T follicular helper cell (primary cell): ENCODE measurements around the gene MCFD2.

Experiments
- DNase-seq: peaks from one replicate; pipeline ENCODE4 v3.0.0-alpha.2; 2020; ENCODE audit warnings: low read depth

The MCFD2 gene

DNA sequence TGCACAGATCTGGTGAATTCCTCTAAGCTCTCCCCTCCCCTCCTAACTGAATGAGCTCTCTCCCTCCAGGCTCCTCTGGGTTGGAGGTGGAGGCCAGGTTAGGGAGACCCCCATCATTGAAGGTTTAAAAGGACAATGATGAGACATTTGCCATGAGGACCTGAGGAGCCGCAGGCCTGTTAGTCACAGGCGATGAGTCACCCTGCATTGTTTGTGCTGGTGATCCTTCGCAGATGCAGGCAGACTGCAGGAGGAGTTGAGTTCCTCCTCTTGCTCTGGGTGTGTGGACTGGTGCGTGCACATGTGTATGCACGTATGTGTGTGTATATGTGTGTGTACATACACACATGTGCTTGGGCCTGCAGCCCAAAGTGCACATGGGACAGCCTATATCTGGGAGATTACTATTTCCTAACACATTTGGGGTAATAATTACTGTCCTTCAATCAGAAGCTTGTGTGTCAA is 42.0 kb downstream of the MCFD2 start:
- no peak for DNase-seq

DNA sequence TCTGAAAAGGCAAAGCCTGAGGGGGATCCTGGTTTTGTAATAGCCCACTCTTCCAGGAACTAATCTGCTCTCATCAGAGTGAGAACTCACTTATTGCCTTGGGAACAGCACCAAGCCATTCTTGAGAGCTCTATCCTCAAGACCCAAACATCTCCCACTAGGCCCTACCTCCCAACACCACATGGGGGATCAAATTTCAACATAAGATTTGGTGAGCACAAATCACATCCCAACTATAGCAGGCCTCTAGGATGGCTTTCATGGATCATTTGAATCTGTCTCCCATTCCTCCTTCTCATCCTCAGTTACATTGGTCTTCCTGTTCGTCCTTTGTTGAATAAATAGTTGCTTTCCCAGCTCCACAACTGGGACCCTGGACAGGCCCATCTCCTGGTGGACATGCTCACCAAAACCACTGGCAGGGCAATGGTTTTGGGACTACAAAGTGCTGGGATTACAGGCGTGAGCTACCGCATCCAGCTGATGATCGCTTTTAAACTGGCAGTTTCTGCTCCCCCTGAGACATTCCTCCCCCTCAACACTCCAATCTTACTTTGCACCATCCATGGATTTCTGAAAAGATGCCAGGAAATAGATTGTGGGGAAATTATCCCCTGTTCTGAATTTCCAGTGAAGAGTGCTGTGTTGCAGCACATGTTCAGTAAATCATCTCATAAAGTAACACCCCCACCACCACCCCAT is 42.6 kb downstream of the MCFD2 start:
- no peak for DNase-seq

- DNase-seq: no peak
Observed at GRCh38 chr2:46871976-46872381, 43.6 kb downstream of the MCFD2 start.

- DNase-seq: no peak
Observed at GRCh38 chr2:46870051-46870839, 45.4 kb downstream of the MCFD2 start.

DNA sequence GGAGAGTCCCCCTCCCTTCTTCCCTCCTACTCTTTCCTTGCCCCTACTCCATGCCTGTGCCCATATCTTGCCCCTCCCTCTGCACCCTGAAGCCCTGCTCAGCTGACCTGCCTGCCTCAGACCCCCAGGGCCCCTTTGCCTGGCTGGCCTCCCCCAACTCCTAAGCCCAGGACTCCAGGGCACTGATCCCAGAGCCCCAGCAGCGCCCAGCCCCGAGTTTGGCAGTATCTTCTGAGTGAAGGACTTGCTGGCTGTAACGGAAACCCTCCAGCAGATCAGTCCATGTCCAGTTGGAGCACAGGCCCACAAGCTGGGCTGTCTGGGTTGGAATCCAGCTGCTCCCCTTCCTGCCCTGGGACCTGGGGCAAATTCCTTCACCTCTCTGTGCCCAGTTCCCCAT is 46.0 kb downstream of the MCFD2 start:
- DNase-seq: no peak

DNA sequence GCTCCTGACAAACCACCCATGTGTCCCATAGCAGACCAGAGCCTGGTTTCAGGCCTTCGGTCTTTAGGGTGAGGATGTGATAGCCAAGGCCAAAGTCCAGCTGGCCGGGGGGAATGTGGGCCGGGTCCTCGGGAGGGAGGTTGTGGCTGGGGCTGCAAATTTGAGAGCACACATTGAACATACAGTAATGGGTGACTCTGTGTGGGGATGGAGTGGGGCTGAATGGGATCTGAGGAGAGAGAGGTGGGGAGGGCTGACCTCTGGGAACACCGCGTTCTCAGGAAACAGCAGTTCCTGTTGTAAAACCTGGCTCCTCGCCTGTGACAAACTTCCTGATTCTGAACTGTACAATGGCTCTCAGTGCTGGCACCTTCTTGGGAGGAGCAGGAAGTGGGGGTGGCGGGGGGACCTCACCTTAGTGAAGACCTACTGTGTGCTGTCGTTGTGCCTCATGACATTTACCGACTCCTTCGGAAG is 48.8 kb downstream of the MCFD2 start:
- no peak for DNase-seq

DNA sequence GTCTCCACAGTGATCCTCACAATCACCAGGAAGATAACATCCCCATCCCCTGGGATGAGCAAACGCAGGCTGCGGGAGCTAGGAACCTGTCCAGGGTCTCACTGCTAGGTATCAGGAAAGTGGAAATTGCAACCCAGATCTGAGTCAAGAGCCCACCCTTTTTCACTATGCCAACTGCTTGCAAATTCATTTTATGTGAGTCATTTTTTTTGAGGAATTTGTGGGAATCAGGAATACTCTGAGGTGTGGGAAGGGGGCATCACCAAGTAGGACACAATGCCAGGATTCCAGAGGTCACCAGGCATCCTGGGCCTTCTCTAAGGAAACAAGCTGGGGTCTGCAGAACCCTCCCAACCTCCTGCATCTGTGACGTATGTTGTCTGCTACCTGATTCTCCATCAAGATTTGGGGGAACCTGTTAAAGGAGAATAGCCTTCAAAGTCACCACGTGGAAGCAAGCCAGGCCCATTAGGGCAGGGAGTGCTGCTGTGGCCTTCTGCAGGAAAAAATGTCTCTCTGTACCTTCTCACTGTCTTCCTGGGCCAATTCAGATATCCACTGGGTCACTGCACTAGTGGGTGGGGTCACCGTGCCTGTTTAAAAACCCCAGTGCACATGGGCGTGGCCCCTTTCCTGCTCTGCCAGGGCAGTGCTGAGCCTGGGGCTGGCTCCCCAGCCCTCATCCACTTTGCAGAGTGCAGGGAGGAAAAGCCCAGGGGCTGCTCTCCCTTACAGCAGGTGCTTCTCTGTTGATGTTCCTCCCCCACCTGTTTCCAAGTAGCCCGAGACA is 50.2 kb downstream of the MCFD2 start:
- DNase-seq: no peak

DNA sequence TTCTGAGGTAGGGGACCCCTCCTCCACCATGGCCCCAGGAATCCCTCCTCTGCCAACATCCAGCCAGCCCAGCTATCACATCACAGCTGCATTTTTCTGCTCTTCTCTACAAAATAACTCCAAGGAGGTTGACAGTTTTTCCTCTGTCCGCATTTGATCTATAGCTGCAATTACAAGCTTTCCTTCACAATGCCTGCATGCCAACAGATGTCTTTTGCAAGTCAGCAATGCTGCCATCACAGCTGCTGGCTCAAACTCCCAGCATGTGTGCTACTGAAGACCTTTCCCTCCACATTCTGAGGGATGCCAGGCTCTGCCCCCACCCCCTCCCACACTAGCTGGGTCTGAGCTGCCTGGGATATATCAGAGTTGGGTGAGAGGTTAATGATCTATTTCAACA is 51.7 kb downstream of the MCFD2 start:
- no peak for DNase-seq

DNA sequence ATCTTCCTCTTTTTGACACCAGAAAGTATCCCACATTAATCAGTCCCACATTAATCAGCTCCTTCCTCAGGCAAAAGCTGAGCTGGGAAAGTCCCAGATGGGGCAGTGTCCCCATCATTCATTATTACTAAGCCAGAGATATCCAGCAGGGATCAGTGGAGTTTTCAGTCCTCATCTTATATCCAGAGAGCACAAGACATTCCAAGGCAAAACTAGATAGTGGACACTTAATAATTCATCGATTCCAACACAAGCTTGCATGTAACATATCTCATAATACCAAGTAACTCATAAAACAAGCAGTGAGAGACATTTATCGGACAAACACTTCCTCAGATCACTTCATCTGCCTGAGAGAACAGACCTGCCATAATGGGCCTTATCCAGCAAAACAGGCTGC is 53.1 kb downstream of the MCFD2 start:
- no peak for DNase-seq

GRCh38 chr2:46861916-46862315 is 53.7 kb downstream of the MCFD2 start:
- no peak for DNase-seq

- DNase-seq: no peak
Observed at GRCh38 chr2:46859482-46859881, 56.1 kb downstream of the MCFD2 start.

GRCh38 chr2:46858702-46859090 is 56.9 kb downstream of the MCFD2 start:
- DNase-seq: no peak

DNA sequence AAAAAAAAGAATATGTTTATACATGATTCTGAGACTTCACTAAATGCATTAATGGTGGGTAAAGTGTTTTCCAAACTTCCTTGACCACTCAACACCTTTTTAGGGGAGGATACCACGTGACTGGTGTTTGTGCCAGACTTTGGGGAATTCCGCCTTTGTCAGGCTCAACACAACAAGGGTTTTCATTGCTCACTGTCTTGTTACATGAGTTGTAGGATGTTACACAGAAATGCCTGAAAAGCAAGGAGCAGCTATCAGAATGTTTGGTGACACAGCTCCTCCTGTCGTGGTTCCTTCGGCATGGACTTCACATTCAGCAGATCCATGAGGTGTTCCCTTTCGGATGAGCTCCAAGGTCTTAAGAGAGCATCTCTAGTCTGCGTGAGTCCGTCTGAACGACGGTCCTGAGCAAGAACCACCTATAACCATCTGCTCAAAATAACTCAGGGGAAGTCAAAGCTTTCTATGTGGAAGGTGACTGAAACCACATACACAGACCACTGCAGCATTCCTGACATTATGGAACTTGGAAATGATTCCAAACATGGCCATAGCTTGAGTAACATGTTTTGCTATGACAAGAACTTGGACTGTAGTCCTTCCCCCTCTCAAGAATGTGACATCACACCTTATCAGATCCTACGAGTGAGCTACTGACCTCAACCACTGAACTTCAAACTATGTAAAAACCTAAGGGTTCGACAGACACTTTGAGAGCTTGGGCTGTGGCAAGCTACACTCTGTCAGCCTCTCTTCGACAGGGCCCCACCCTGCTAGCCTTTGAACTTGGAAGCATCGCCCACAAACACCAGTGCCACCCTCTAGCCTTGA is 57.5 kb downstream of the MCFD2 start:
- no peak for DNase-seq

- no peak for DNase-seq
Observed at GRCh38 chr2:46856336-46856735, 59.3 kb downstream of the MCFD2 start.

DNA sequence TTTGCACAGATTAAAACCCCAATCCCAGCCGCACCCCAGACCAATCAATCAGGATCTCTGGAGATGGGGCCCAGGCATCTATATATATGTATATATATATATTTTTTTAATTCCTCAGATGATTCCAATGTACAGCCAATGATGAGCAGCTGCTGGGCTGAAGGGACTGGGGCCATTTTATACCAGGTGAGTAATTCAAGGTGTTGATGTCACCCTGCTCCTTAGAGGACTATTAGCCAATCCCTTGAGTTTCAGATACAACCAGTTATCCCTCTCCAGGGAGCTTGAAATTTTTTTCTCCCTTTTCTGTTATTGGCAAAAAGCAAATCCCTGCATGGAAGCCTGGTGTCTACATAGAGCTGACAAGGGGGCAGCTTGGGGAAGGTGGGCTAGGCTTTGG is 59.8 kb downstream of the MCFD2 start:
- no peak for DNase-seq

DNA sequence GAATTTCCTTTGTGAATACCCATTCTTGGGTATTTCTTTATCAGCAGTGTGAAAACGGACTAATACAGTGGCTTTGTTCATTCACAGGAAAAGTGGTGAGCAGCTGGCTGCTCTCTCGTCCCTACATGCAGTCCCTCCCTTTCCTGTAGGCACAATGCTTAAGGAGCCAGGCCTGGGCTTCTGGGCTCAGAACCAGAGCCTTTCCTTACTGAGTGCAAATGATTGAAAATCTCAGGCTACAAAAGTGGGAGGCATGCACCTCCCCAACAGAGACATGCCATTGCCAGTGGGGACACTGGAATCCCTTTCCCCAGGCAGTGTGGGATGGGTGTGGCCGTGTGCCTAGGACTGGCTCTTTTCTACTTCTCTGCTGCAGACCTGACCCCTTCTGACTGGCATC is 61.3 kb downstream of the MCFD2 start:
- DNase-seq: no peak

DNA sequence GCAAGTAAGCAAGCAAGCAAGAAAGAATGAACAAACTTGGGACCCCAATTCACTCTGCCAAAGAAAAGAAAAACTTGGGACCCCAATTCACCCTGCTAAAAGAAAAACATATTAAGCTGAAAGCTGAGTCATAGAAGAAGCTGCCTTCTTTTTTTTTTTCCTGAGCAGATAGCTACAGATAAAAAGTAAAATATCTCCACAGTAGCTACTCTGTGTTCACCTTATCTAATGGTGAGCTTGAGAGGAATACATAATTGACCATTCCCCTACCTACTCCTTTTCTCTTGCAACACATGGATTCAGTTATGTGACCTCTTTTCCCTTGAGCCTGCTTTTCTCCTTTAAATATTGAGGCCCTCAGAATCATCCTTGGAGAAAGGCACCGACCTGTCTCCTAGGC is 63.0 kb downstream of the MCFD2 start:
- DNase-seq: no peak

DNA sequence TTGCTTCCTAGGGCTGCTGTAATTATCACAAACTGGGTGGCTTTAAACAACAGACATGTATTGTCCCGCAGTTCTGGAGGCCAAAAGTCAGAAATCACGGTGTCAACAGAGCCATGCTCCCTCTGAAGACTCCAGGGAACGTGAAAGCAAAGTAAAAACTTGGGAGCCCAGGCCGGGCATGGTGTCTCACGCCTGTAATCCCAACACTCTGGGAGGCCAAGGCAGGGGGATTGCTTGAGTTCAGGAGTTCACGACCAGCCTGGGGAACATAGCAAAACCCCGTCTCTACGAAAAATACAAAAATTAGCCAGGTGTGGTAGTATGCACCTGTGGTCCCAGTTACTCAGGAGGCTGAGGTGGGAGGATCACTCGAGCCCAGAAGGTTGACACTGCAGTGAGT is 63.5 kb downstream of the MCFD2 start:
- no peak for DNase-seq
